ENCODE results near the gene HOXA3. TPM values are rescaled to one million over a fixed set of nuclear protein-coding genes. Genes with fewer than 3 reads are reported as not detected.

HOXA3 gene
- total RNA-seq, 1 donor from 2014 or later, result not detected

- Mint-ChIP-seq H3K4me3 (ENCODE audit: unreplicated experiment) (peak overlapping the region; percentile 67), H3K27me3 (ENCODE audit: low read depth, unreplicated experiment) (peaks cover 88% of the 10 kb centered on the region), H3K9me3 (ENCODE audit: unreplicated experiment) (peaks cover 23% of the 10 kb centered on the region), H3K27ac (ENCODE audit: unreplicated experiment) (peak overlapping the region; percentile 66), H3K4me1 (ENCODE audit: low read depth, unreplicated experiment) (no peaks in the 10 kb centered on the region), H3K36me3 (ENCODE audit: low read depth, unreplicated experiment) (no peaks in the 10 kb centered on the region)
- H3K27me3 ChIP-seq (ENCODE audit: insufficient read depth, low read length), result peaks cover 95% of the 10 kb centered on the region
- DNase-seq (ENCODE audit: low read depth) (no peak), FAIRE-seq (no peak)
- H3K9me3 ChIP-seq (ENCODE audit: insufficient read depth, low read depth, low read length), result peaks cover 8% of the 10 kb centered on the region
- TF ChIP-seq CTCF (IDR thresholded peaks at IDR 0.05; ENCODE audit: insufficient read depth, low read depth, low read length) (no peak), EZH2 (IDR thresholded peaks at IDR 0.05; ENCODE audit: insufficient read depth, low read length) (peak; percentile 65)
- no peaks in the 10 kb centered on the region for H3K36me3 ChIP-seq (ENCODE audit: insufficient read depth, low read length)
- H3K27ac ChIP-seq (ENCODE audit: low read depth, low read length), result no peak overlapping the region
- no peaks in the 10 kb centered on the region for H3K79me2 ChIP-seq (ENCODE audit: insufficient read depth, low read length)
- no peak overlapping the region for H2AFZ ChIP-seq (ENCODE audit: low read depth, low read length)
- H3K4me3 ChIP-seq (ENCODE audit: insufficient read depth, low read depth, low read length), result no peak overlapping the region
- H3K4me1 ChIP-seq (ENCODE audit: insufficient read depth, low read length), result peaks cover 10% of the 10 kb centered on the region
- peaks cover 41% of the 10 kb centered on the region for H4K20me1 ChIP-seq (ENCODE audit: insufficient read depth, low read length)
- H3K9ac ChIP-seq (ENCODE audit: low read length), result no peak overlapping the region
- peak overlapping the region; percentile 65 for H3K4me2 ChIP-seq (ENCODE audit: low read length)
Observed at GRCh38 chr7:27200761-27201579, 48.6 kb upstream of the HOXA3 start.

GRCh38 chr7:27199849-27200760 is 47.7 kb upstream of the HOXA3 start, which contains the start of gene HOXA13:
TSS of gene HOXA13 (minus strand) at chr7:27200091. CDS start at chr7:27200077, 14 bp downstream.
- H3K36me3 Mint-ChIP-seq (ENCODE audit: low read depth, unreplicated experiment), result no peaks in the 10 kb centered on the region
- peaks cover 8% of the 10 kb centered on the region for H3K9me3 ChIP-seq (ENCODE audit: insufficient read depth, low read depth, low read length)
- FAIRE-seq (no peak), DNase-seq (ENCODE audit: low read depth) (no peak)
- H3K27me3 ChIP-seq (ENCODE audit: insufficient read depth, low read length), result peaks cover 95% of the 10 kb centered on the region
- H2AFZ ChIP-seq (ENCODE audit: low read depth, low read length), result no peak within 1 kb of the TSS
- H3K4me3 ChIP-seq (ENCODE audit: insufficient read depth, low read depth, low read length), result no peak within 1 kb of the TSS
- peaks cover 41% of the 10 kb centered on the region for H4K20me1 ChIP-seq (ENCODE audit: insufficient read depth, low read length)
- peaks cover 5% of the 10 kb centered on the region for H3K4me1 ChIP-seq (ENCODE audit: insufficient read depth, low read length)
- H3K27ac Mint-ChIP-seq (ENCODE audit: unreplicated experiment), result peak within 1 kb of the TSS; percentile 75
- H3K27me3 Mint-ChIP-seq (ENCODE audit: low read depth, unreplicated experiment), result peaks cover 85% of the 10 kb centered on the region
- no peaks in the 10 kb centered on the region for H3K79me2 ChIP-seq (ENCODE audit: insufficient read depth, low read length)
- H3K4me3 Mint-ChIP-seq (ENCODE audit: unreplicated experiment), result peak within 1 kb of the TSS; percentile 71
- TF ChIP-seq EZH2 (IDR thresholded peaks at IDR 0.05; ENCODE audit: insufficient read depth, low read length) (peak; percentile 92), CTCF (IDR thresholded peaks at IDR 0.05; ENCODE audit: insufficient read depth, low read depth, low read length) (no peak)
- H3K9ac ChIP-seq (ENCODE audit: low read length), result no peak within 1 kb of the TSS
- H3K9me3 Mint-ChIP-seq (ENCODE audit: unreplicated experiment), result peaks cover 23% of the 10 kb centered on the region
- H3K4me2 ChIP-seq (ENCODE audit: low read length), result peak within 1 kb of the TSS; percentile 65
- no peaks in the 10 kb centered on the region for H3K36me3 ChIP-seq (ENCODE audit: insufficient read depth, low read length)
- no peak within 1 kb of the TSS for H3K27ac ChIP-seq (ENCODE audit: low read depth, low read length)
- H3K4me1 Mint-ChIP-seq (ENCODE audit: low read depth, unreplicated experiment), result no peaks in the 10 kb centered on the region
